Fibroblast of lung (primary cell): ENCODE data around the gene VPS4B. TPM values are rescaled to one million over a fixed set of nuclear protein-coding genes. Genes with fewer than 3 reads are reported as not detected.
A peak's percentile ranks its signal among the peaks of the same experiment; 100 is the strongest.

ENCODE experiments used
- DNase-seq, 2 donors: peaks; one replicate each; pipeline versions ENCODE4 v3.0.0 to v3.0.0-alpha.2; 2010; ENCODE audit warnings: low read depth in 2 of 2
- H2AFZ ChIP-seq: 2 replicates; pipeline ENCODE4 v1.5.1; 2012; ENCODE audit warnings: low read length, control low read depth, inconsistent platforms
- H3K27ac ChIP-seq: 2 replicates; pipeline ENCODE4 v1.5.1; 2011; ENCODE audit warnings: low read length, control low read depth; ENCODE audit not compliant: insufficient read depth
- H3K27me3 ChIP-seq: 2 replicates; pipeline ENCODE4 v1.5.1; 2011; ENCODE audit warnings: mild to moderate bottlenecking, low read length; ENCODE audit not compliant: control insufficient read depth, insufficient read depth
- H3K36me3 ChIP-seq: 2 replicates; pipeline ENCODE4 v1.5.1; 2011; ENCODE audit warnings: low read length; ENCODE audit not compliant: control insufficient read depth, insufficient read depth
- H3K4me1 ChIP-seq: 2 replicates; pipeline ENCODE4 v1.5.1; 2011; ENCODE audit warnings: low read length; ENCODE audit not compliant: control insufficient read depth, insufficient read depth; ENCODE audit errors: extremely low read depth
- H3K4me2 ChIP-seq: 2 replicates; pipeline ENCODE4 v1.5.1; 2011; ENCODE audit warnings: low read length, control low read depth; ENCODE audit not compliant: insufficient read depth; ENCODE audit errors: extremely low read depth
- H3K4me3 ChIP-seq, 4 experiments: fragments of 200-600 bp in 1 of 4; sonication (generic) in 1 of 4; replicated peaks in 1 of 4; 2 replicates each; pipeline ENCODE4 v1.5.1; 2011 to 2016; ENCODE audit warnings: low read length in 4 of 4, low read depth in 3 of 4, mild to moderate bottlenecking in 3 of 4, control low read depth in 2 of 4, inconsistent platforms in 1 of 4, mixed read lengths in 1 of 4; ENCODE audit not compliant: insufficient read depth in 1 of 4; ENCODE audit errors: control extremely low read depth in 1 of 4
- H3K79me2 ChIP-seq: 2 replicates; pipeline ENCODE4 v1.5.1; 2012; ENCODE audit warnings: mild to moderate bottlenecking, low read length, inconsistent platforms; ENCODE audit not compliant: control insufficient read depth, insufficient read depth
- H3K9ac ChIP-seq: 2 replicates; pipeline ENCODE4 v1.5.1; 2011; ENCODE audit warnings: mild to moderate bottlenecking, low read length, control low read depth; ENCODE audit not compliant: insufficient read depth
- H3K9me3 ChIP-seq: 2 replicates; pipeline ENCODE4 v1.5.1; 2012; ENCODE audit warnings: low read depth, low read length; ENCODE audit not compliant: control insufficient read depth, insufficient read depth
- H4K20me1 ChIP-seq: 2 replicates; pipeline ENCODE4 v1.5.1; 2011; ENCODE audit warnings: low read length; ENCODE audit not compliant: control insufficient read depth, insufficient read depth; ENCODE audit errors: extremely low read depth
- CTCF ChIP-seq, 2 donors: IDR thresholded peaks in 1 of 2; conservative IDR thresholded peaks in 1 of 2; 1 replicate in 1 of 2; 2 replicates in 1 of 2; pipeline ENCODE4 v1.5.1; 2011 to 2012; ENCODE audit warnings: low read length in 2 of 2, control low read depth in 1 of 2, inconsistent platforms in 1 of 2, low read depth in 1 of 2, mild to moderate bottlenecking in 1 of 2
- EZH2 ChIP-seq: IDR thresholded peaks from 2 replicates; pipeline ENCODE4 v1.5.1; 2012; ENCODE audit warnings: low read length, control low read depth, mild to moderate bottlenecking; ENCODE audit errors: missing control alignments
- polyA plus RNA-seq, 2 donors: library from polyadenylated mRNA; depleted of rRNA in 1 of 2; stranded (reverse) in 1 of 2; unstranded in 1 of 2; fragments of >200 nt; gene quantifications; 2 replicates each; pipeline ENCODE4 v1.2.1, GENCODE V29; 2011 to 2012; ENCODE audit warnings: missing spikeins in 1 of 2
- total RNA-seq: library from RNA; depleted of rRNA; stranded (reverse); fragments of >200 nt; gene quantifications from 2 replicates; pipeline ENCODE4 v1.2.1, GENCODE V29; 2014

Gene VPS4B
- total and polyA plus RNA-seq, 2 donors (not counting 1 experiment from before 2014, with no cell fraction given), result 38.0 to 52.0 TPM

- Histone ChIP-seq H3K9ac (no peak overlapping the region), H3K4me1 (no peaks in the 10 kb centered on the region), H3K27me3 (peaks cover 2% of the 10 kb centered on the region), H3K36me3 (no peaks in the 10 kb centered on the region), H3K4me3 (no peak overlapping the region), H3K9me3 (no peaks in the 10 kb centered on the region), H3K4me2 (no peak overlapping the region), H3K79me2 (no peaks in the 10 kb centered on the region), H2AFZ (no peak overlapping the region), H4K20me1 (no peaks in the 10 kb centered on the region), H3K27ac (no peak overlapping the region)
- DNase-seq, result no peak
- TF ChIP-seq CTCF (conservative IDR thresholded peaks at IDR 0.05 in 1 of 2, IDR thresholded peaks at IDR 0.05 in 1 of 2; ENCODE audit: low read depth in 1 of 2, low read length in 2 of 2), result no peak
- no peak for TF ChIP-seq EZH2
Observed at GRCh38 chr18:63431180-63431579, 8.9 kb upstream of the VPS4B start.

DNA sequence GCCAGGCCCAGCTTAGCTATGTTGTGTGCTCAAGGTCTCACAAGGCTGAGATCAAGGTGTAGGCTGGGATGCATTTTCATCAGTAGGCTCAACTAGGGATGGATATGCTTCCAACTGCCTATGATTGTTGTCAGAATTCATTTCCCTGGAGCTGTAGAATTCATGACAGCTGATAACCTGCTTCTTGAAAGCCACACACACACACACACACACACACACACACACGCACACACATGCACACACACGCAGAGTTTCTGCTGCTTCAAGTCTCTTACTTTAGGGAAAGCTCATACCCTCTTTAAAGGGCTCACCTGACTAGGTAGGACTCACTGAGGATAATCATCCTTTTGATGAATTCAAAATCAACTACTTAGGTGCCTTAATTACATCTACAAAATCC is 8.2 kb upstream of the VPS4B start:
- H3K79me2 ChIP-seq, result no peaks in the 10 kb centered on the region
- H3K27ac ChIP-seq, result no peak overlapping the region
- H3K4me1 ChIP-seq, result no peaks in the 10 kb centered on the region
- no peaks in the 10 kb centered on the region for H3K36me3 ChIP-seq
- H4K20me1 ChIP-seq, result no peaks in the 10 kb centered on the region
- H2AFZ ChIP-seq, result no peak overlapping the region
- no peak overlapping the region for H3K4me3 ChIP-seq
- H3K9ac ChIP-seq, result no peak overlapping the region
- H3K9me3 ChIP-seq, result no peaks in the 10 kb centered on the region
- H3K27me3 ChIP-seq, result peaks cover 2% of the 10 kb centered on the region
- TF ChIP-seq CTCF (conservative IDR thresholded peaks at IDR 0.05 in 1 of 2, IDR thresholded peaks at IDR 0.05 in 1 of 2; ENCODE audit: low read depth in 1 of 2, low read length in 2 of 2) (no peak), EZH2 (no peak)
- no peak overlapping the region for H3K4me2 ChIP-seq
- DNase-seq, result no peak

- Histone ChIP-seq H3K27ac (no peak overlapping the region), H3K4me1 (no peaks in the 10 kb centered on the region), H3K9ac (no peak overlapping the region), H3K4me3 (no peak overlapping the region), H3K79me2 (no peaks in the 10 kb centered on the region), H3K4me2 (no peak overlapping the region), H4K20me1 (no peaks in the 10 kb centered on the region), H3K9me3 (no peaks in the 10 kb centered on the region), H3K27me3 (no peaks in the 10 kb centered on the region), H3K36me3 (no peaks in the 10 kb centered on the region), H2AFZ (no peak overlapping the region)
- DNase-seq, result peak in 1 of 2 donors; percentile 20
- TF ChIP-seq EZH2 (no peak), CTCF (conservative IDR thresholded peaks at IDR 0.05 in 1 of 2, IDR thresholded peaks at IDR 0.05 in 1 of 2; ENCODE audit: low read depth in 1 of 2, low read length in 2 of 2) (no peak)
Observed at GRCh38 chr18:63427558-63427957, 5.3 kb upstream of the VPS4B start.
